ENCODE measurements around the gene PPP3R1. TPM values are rescaled to one million over a fixed set of nuclear protein-coding genes. Genes with fewer than 3 reads are reported as not detected.

Gene PPP3R1
- total RNA-seq, 3 donors from 2014 or later = 32.8 to 54.4 (median 34.1) TPM

DNA sequence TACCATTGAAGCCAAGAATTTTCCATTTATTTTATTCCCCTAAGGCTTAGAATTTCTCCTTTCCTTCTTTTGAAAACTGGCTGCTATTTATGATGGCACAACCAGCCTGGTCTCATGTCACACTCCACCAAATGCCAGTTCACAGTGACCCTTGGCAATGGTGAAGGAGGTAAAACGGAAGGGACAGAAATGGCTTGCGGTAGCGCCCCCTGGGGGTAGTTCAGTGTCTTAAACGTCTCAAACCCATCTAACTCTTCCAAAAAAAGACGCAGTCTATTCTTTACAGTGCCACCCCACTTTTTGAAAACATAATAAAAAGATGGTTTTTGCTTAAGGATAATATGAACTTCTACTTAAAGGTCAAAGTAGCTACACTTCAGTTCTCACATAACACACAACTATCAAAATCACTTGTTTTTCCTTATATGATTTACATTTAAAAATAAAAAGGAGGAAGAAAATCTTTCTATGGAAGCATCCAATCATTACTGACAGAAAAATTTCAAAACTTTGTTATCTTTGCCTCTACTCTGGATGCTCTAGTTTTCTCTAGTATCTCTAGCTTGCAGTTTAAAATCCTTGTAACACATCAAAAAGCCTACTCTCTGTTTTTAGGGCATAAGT, 66.7 kb downstream of the PPP3R1 start:
- H3K36me3 ChIP-seq = no peaks in the 10 kb centered on the region
- no peaks in the 10 kb centered on the region for H3K27me3 ChIP-seq
- no peaks in the 10 kb centered on the region for H3K4me1 ChIP-seq
- no peaks in the 10 kb centered on the region for H3K9me3 ChIP-seq
- H3K27ac ChIP-seq = no peak overlapping the region
- no peak overlapping the region for H3K4me3 ChIP-seq
- no peak for DNase-seq (ENCODE audit: low spot score in 2 of 2)
- intact Hi-C loops (cut with DNase I; ENCODE audit: low total_unique reads) = no loop called here
- no peak for TF ChIP-seq POLR2AphosphoS5 (IDR thresholded peaks at IDR 0.05)

GRCh38 chr2:68182902-68183301, 69.4 kb downstream of the PPP3R1 start:
- no peak for DNase-seq (ENCODE audit: low spot score in 2 of 2)
- Histone ChIP-seq H3K4me3 (no peak overlapping the region), H3K27ac (no peak overlapping the region), H3K9me3 (no peaks in the 10 kb centered on the region), H3K27me3 (no peaks in the 10 kb centered on the region), H3K36me3 (peaks cover 6% of the 10 kb centered on the region), H3K4me1 (no peaks in the 10 kb centered on the region)
- TF ChIP-seq POLR2AphosphoS5 (IDR thresholded peaks at IDR 0.05) = no peak
- TF ChIP-seq POLR2A (IDR thresholded peaks at IDR 0.05) = no peak
- no peak for TF ChIP-seq CTCF (IDR thresholded peaks at IDR 0.05)
- intact Hi-C loops (cut with DNase I; ENCODE audit: low total_unique reads) = no loop called here

GRCh38 chr2:68178954-68179627, 73.2 kb downstream of the PPP3R1 start:
- DNase-seq (ENCODE audit: low spot score in 2 of 2) = no peak

GRCh38 chr2:68178432-68178831, 73.9 kb downstream of the PPP3R1 start:
- no peak for TF ChIP-seq CTCF (IDR thresholded peaks at IDR 0.05)
- no peak for TF ChIP-seq POLR2AphosphoS5 (IDR thresholded peaks at IDR 0.05)
- TF ChIP-seq POLR2A (IDR thresholded peaks at IDR 0.05) = no peak
- Histone ChIP-seq H3K4me1 (no peaks in the 10 kb centered on the region), H3K36me3 (peaks cover 6% of the 10 kb centered on the region), H3K9me3 (no peaks in the 10 kb centered on the region), H3K27me3 (no peaks in the 10 kb centered on the region), H3K27ac (no peak overlapping the region), H3K4me3 (no peak overlapping the region)
- intact Hi-C loops (cut with DNase I; ENCODE audit: low total_unique reads) = no loop called here
- DNase-seq (ENCODE audit: low spot score in 2 of 2) = no peak

More at GRCh38 chr2:68178954-68179627, 73.2 kb downstream of the PPP3R1 start:
- no peak for TF ChIP-seq CTCF (IDR thresholded peaks at IDR 0.05)
- TF ChIP-seq POLR2A (IDR thresholded peaks at IDR 0.05) = no peak
- TF ChIP-seq POLR2AphosphoS5 (IDR thresholded peaks at IDR 0.05) = no peak
- H3K9me3 ChIP-seq = no peaks in the 10 kb centered on the region
- no peak overlapping the region for H3K27ac ChIP-seq
- no peak overlapping the region for H3K4me3 ChIP-seq
- intact Hi-C loops (cut with DNase I; ENCODE audit: low total_unique reads) = no loop called here
- no peaks in the 10 kb centered on the region for H3K4me1 ChIP-seq
- no peaks in the 10 kb centered on the region for H3K27me3 ChIP-seq
- H3K36me3 ChIP-seq = peaks cover 6% of the 10 kb centered on the region

- intact Hi-C loops (cut with DNase I; ENCODE audit: low total_unique reads) = no loop called here
These were observed 74.8 kb downstream of the PPP3R1 start for GRCh38 chr2:68177541-68177940.

More at GRCh38 chr2:68177541-68177940, 74.8 kb downstream of the PPP3R1 start:
- peaks cover 6% of the 10 kb centered on the region for H3K36me3 ChIP-seq
- no peaks in the 10 kb centered on the region for H3K27me3 ChIP-seq
- H3K27ac ChIP-seq = no peak overlapping the region
- DNase-seq (ENCODE audit: low spot score in 2 of 2) = no peak
- H3K4me3 ChIP-seq = no peak overlapping the region
- H3K9me3 ChIP-seq = no peaks in the 10 kb centered on the region
- TF ChIP-seq POLR2AphosphoS5 (IDR thresholded peaks at IDR 0.05) (no peak), CTCF (IDR thresholded peaks at IDR 0.05) (no peak)
- H3K4me1 ChIP-seq = no peaks in the 10 kb centered on the region
